Left hindlimb (tissue), 1 donor: ENCODE results near the gene CCDC50.

Experiments
- DNase-seq: peaks from one replicate; pipeline ENCODE4 v3.0.0-alpha.2; 2018

The CCDC50 gene

GRCh38 chr3:191321019-191321767 is 8.0 kb upstream of the CCDC50 start:
- no peak for DNase-seq

- DNase-seq: no peak
Observed at GRCh38 chr3:191324936-191325335, 4.3 kb upstream of the CCDC50 start.

- DNase-seq: no peak
Observed at GRCh38 chr3:191327526-191327925, 1.7 kb upstream of the CCDC50 start.

GRCh38 chr3:191328383-191328961 is 722 bp upstream of the CCDC50 start:
- no peak for DNase-seq

- peak; percentile 75 for DNase-seq
Observed at GRCh38 chr3:191329654-191330529, 698 bp downstream of the CCDC50 start, which contains the start of gene UTS2B. UTS2B (minus strand) TSS chr3:191330526; CDS start chr3:191282189, 48,337 bp downstream.

- no peak for DNase-seq
Observed at GRCh38 chr3:191330530-191331048, 1.4 kb downstream of the CCDC50 start.

- no peak for DNase-seq
Observed at GRCh38 chr3:191331388-191331787, 2.2 kb downstream of the CCDC50 start.

- DNase-seq: no peak
Observed at GRCh38 chr3:191333298-191333880, 4.2 kb downstream of the CCDC50 start.

GRCh38 chr3:191334346-191334893 is 5.2 kb downstream of the CCDC50 start:
- no peak for DNase-seq

- DNase-seq: no peak
Observed at GRCh38 chr3:191336833-191337232, 7.6 kb downstream of the CCDC50 start.

- DNase-seq: no peak
Observed at GRCh38 chr3:191338177-191338488, 8.9 kb downstream of the CCDC50 start.

GRCh38 chr3:191339316-191339917 is 10.2 kb downstream of the CCDC50 start:
- DNase-seq: no peak

GRCh38 chr3:191340351-191340750 is 11.2 kb downstream of the CCDC50 start:
- DNase-seq: no peak

GRCh38 chr3:191340966-191341365 is 11.8 kb downstream of the CCDC50 start:
- DNase-seq: no peak

- DNase-seq: no peak
Observed at GRCh38 chr3:191342006-191342405, 12.8 kb downstream of the CCDC50 start.

GRCh38 chr3:191342411-191342810 is 13.2 kb downstream of the CCDC50 start:
- no peak for DNase-seq

GRCh38 chr3:191343115-191343514 is 13.9 kb downstream of the CCDC50 start:
- no peak for DNase-seq

GRCh38 chr3:191343913-191344312 is 14.7 kb downstream of the CCDC50 start:
- DNase-seq: no peak

- DNase-seq: no peak
Observed at GRCh38 chr3:191345334-191345733, 16.1 kb downstream of the CCDC50 start.

- DNase-seq: no peak
Observed at GRCh38 chr3:191347228-191347627, 18.0 kb downstream of the CCDC50 start.

GRCh38 chr3:191348098-191348497 is 18.9 kb downstream of the CCDC50 start:
- DNase-seq: no peak

- DNase-seq: no peak
Observed at GRCh38 chr3:191350396-191351090, 21.3 kb downstream of the CCDC50 start.
